Kidney epithelial cell (primary cell): Measurements from ENCODE around the gene ARHGAP20. TPM values are rescaled to one million over a fixed set of nuclear protein-coding genes. Genes with fewer than 3 reads are reported as not detected.

Source experiments
- DNase-seq: peaks from one replicate; pipeline ENCODE4 v3.0.0-alpha.2; 2010; ENCODE audit warnings: low read depth
- H3K27me3 ChIP-seq: 2 replicates; pipeline ENCODE4 v1.6.0; 2011; ENCODE audit warnings: low read length; ENCODE audit not compliant: control insufficient read depth, insufficient read depth
- H3K36me3 ChIP-seq: 2 replicates; pipeline ENCODE4 v1.5.1; 2011; ENCODE audit warnings: low read length; ENCODE audit not compliant: control insufficient read depth, insufficient read depth
- H3K4me3 ChIP-seq: 2 replicates; pipeline ENCODE4 v1.5.1; 2011; ENCODE audit warnings: low read depth, mild to moderate bottlenecking, control low read depth, low read length
- total RNA-seq: library from RNA; depleted of rRNA; stranded (reverse); fragments of >200 nt; gene quantifications from 2 replicates; pipeline ENCODE4 v1.2.3, GENCODE V29; 2015
- TF ChIP-seq, protein P1 (sequence below): IDR thresholded peaks from 2 replicates; pipeline ENCODE4 v1.5.1; 2011; ENCODE audit warnings: mild to moderate bottlenecking, moderate library complexity, low read length, control low read depth, inconsistent platforms; ENCODE audit not compliant: insufficient read depth, poor library complexity, severe bottlenecking

Gene ARHGAP20
- total RNA-seq, 1 donor from 2014 or later, result 0.17 TPM

DNA sequence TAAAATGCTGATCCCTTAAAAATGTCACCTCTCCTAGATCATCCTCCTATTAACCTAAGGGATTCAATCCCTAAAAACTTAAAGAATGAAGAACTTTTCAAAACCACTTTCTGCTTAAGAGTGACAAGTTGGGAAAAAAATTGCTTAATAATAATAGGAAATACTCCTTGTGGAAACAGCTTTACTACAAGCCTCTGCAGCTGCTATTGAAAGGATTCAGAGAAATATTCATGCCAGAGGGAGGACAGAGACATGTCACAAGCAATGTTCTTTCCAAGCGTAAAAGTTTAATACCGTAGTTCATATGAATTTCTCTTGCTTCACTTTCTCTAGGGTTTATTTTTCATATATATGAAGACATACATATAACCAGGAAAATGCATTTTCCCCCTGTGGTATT lies 98.2 kb downstream of the ARHGAP20 start:
- DNase-seq, result no peak
- TF ChIP-seq, protein P1, sequence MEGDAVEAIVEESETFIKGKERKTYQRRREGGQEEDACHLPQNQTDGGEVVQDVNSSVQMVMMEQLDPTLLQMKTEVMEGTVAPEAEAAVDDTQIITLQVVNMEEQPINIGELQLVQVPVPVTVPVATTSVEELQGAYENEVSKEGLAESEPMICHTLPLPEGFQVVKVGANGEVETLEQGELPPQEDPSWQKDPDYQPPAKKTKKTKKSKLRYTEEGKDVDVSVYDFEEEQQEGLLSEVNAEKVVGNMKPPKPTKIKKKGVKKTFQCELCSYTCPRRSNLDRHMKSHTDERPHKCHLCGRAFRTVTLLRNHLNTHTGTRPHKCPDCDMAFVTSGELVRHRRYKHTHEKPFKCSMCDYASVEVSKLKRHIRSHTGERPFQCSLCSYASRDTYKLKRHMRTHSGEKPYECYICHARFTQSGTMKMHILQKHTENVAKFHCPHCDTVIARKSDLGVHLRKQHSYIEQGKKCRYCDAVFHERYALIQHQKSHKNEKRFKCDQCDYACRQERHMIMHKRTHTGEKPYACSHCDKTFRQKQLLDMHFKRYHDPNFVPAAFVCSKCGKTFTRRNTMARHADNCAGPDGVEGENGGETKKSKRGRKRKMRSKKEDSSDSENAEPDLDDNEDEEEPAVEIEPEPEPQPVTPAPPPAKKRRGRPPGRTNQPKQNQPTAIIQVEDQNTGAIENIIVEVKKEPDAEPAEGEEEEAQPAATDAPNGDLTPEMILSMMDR, result no peak
- Histone ChIP-seq H3K36me3 (no peaks in the 10 kb centered on the region), H3K4me3 (no peak overlapping the region), H3K27me3 (no peaks in the 10 kb centered on the region)

DNA sequence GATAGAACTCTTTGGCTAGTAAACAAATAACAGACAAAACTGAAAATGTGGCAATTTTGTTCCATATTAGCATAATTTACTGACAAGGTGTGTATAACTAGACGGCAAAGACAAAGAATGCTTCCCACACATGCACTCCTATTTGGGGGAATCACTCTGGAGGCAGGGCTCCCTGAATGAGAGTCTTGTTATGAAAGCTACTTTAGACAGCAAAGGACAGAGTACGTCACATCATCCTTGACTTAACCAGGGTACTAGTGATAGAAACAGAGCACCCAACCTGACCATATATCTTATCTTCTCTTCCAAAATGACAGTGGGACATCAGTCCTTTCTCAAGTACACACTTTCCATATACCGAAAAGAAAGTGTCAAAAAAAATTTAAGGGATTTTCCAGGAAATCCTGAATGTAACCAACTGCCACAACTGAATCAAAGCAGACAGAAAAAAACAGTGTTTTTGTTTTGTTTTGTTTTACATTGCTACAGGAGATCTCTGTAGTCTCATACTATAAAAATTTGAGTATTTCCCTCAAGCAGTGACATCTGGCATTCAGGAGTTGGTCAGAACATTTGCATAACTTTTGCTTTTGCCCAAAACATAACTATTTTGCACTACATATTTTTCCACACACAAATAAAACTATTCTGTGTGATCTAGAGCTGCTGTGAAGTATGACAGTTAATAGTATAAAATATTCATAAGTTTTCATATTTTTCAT lies 98.9 kb downstream of the ARHGAP20 start:
- no peaks in the 10 kb centered on the region for H3K27me3 ChIP-seq
- TF ChIP-seq, protein P1, result no peak
- no peak for DNase-seq
- no peaks in the 10 kb centered on the region for H3K36me3 ChIP-seq
- no peak overlapping the region for H3K4me3 ChIP-seq

DNA sequence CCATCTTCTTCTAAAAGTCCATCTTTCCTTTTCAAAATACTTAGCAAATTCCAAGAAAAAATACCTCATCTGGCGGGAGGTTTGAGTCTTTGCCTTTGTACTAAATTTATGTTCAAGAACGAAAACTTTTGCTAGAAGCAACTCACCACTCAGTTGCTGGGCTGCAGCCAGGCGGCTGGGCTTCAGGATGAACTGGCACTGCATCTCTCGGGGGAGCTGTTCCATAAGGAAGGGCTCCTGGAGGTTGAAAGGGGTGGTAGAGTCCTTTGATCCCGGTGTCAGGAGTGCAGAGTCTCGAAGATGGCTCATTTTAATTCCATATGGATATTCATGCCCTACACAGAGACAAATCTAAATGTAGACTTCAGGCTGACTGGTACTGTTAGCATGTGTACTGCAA lies 105.8 kb downstream of the ARHGAP20 start:
- TF ChIP-seq, protein P1, result no peak
- no peaks in the 10 kb centered on the region for H3K36me3 ChIP-seq
- no peak overlapping the region for H3K4me3 ChIP-seq
- no peak for DNase-seq
- H3K27me3 ChIP-seq, result no peaks in the 10 kb centered on the region

DNA sequence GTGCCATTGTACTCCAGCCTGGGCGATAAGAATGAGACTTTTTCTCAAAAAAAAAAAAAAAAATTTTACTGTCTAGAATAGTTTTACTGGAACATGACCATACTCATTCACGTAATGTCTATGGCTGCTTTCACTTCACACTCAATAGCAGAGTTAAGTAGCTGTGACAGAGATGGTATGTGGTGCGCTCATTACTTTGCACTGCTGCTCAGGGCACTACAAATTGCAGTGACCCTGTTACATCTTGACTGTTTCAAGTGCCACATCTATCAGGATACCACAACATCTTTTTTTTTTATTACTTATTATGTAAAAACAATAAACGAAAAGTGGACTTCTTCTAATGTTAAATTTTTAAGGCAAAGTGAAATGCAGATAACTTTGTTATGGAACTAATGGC lies 110.3 kb downstream of the ARHGAP20 start:
- Histone ChIP-seq H3K27me3 (no peaks in the 10 kb centered on the region), H3K36me3 (no peaks in the 10 kb centered on the region), H3K4me3 (no peak overlapping the region)
- no peak for DNase-seq
- TF ChIP-seq, protein P1, result no peak

DNA sequence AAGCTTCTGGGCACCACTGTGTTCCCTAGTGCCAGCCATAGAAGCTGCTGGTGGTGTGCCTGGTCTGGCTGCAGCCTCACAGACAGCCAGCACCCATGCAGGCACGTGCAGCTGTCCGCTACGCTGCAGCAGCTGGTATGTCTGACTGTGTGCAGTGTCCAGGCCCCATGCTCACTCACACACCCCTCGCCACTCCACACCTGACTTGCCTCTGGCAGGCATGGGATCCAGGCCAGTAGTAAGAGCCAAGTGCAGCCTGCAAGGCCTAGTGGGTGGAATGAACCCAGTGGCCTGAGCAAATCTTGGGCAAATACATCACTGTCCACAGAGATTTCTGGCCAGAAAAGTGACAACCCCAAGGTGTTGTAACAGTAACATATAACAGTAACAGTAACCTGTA lies 111.9 kb downstream of the ARHGAP20 start:
- no peak for DNase-seq
- TF ChIP-seq, protein P1, result no peak

DNA sequence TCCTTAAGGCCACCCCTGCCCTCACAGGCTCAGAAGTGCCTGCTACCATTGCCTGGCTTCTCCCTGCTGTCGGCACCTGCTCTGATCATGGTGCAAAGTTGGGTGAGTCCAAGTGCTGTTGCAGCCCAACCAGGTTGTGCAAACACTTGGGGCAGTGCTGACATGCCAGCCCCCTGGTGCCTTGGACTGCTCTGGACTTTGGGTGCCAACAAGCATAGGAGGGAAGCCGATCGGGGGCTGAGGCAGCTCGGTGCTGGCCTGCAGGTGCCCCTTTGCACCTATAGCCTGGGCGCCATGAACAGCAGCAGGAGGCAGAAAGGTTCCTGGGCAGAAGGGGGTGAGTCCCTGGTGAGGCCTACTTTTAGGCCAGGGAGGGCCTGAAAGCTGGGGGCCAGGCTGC lies 113.0 kb downstream of the ARHGAP20 start:
- TF ChIP-seq, protein P1, result no peak
- Histone ChIP-seq H3K4me3 (no peak overlapping the region), H3K27me3 (no peaks in the 10 kb centered on the region), H3K36me3 (no peaks in the 10 kb centered on the region)
- DNase-seq, result no peak

More for the DNA sequence above, 111.9 kb downstream of the ARHGAP20 start:
- H3K27me3 ChIP-seq, result no peaks in the 10 kb centered on the region
- no peak overlapping the region for H3K4me3 ChIP-seq
- no peaks in the 10 kb centered on the region for H3K36me3 ChIP-seq
